ENCODE results near the gene HPSE.

DNA sequence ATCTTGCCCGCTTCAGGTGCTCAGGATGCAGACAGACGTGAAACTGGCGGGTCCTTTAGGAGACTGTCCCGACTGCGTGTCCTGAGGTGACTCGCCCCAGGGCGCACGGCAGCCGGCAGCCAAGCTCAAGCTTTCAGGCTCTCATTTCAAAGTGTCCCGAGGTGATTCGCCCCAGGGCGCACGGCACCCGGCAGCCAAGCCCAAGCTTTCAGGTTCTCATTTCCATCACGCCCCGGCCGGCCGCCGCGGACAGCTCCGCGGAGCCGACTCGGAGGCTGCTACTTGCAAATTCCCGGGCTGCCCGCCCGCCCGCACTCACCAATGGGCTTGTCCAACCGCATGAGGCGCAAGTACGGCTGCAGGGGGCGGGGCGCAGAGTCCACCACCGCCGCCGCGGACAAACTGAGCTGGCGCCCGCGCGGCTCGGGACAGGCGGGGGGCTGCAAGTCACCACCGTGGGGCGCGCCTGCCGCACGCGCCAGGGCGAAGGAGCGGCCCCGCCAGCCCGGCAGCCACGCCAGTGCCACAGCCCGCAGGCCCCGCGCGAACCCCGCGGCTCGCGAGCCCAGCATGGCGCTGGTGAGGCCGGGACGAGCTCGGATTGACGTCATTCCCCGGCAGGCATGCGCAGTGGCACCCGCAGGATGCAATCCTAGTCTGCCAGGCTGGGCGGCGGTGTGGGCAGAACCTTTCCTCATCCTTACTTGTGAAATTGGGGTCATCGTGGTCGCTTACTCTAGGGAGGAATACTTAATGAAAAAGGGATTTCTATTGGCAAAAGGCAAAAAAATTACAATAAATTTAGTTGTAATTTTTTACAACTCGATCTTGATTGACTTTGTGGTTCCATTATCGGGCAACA is 50.2 kb downstream of the HPSE start, which contains the start of gene COQ2:
- TF ChIP-seq POLR2A (IDR thresholded peaks at IDR 0.05), result peak; percentile 44 to 84
- TF ChIP-seq, protein P1, sequence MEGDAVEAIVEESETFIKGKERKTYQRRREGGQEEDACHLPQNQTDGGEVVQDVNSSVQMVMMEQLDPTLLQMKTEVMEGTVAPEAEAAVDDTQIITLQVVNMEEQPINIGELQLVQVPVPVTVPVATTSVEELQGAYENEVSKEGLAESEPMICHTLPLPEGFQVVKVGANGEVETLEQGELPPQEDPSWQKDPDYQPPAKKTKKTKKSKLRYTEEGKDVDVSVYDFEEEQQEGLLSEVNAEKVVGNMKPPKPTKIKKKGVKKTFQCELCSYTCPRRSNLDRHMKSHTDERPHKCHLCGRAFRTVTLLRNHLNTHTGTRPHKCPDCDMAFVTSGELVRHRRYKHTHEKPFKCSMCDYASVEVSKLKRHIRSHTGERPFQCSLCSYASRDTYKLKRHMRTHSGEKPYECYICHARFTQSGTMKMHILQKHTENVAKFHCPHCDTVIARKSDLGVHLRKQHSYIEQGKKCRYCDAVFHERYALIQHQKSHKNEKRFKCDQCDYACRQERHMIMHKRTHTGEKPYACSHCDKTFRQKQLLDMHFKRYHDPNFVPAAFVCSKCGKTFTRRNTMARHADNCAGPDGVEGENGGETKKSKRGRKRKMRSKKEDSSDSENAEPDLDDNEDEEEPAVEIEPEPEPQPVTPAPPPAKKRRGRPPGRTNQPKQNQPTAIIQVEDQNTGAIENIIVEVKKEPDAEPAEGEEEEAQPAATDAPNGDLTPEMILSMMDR (IDR thresholded peaks at IDR 0.05), result peak; percentile 24 to 88 (median 48)

All from tibial nerve (tissue), 3 donors.